ENCODE data around the gene S1PR4.
"Not testable (repeated sequence)": the region's sequence is repeated elsewhere in the genome, so short reads cannot be mapped to it uniquely, and the experiment has no call there.

Gene S1PR4

DNA sequence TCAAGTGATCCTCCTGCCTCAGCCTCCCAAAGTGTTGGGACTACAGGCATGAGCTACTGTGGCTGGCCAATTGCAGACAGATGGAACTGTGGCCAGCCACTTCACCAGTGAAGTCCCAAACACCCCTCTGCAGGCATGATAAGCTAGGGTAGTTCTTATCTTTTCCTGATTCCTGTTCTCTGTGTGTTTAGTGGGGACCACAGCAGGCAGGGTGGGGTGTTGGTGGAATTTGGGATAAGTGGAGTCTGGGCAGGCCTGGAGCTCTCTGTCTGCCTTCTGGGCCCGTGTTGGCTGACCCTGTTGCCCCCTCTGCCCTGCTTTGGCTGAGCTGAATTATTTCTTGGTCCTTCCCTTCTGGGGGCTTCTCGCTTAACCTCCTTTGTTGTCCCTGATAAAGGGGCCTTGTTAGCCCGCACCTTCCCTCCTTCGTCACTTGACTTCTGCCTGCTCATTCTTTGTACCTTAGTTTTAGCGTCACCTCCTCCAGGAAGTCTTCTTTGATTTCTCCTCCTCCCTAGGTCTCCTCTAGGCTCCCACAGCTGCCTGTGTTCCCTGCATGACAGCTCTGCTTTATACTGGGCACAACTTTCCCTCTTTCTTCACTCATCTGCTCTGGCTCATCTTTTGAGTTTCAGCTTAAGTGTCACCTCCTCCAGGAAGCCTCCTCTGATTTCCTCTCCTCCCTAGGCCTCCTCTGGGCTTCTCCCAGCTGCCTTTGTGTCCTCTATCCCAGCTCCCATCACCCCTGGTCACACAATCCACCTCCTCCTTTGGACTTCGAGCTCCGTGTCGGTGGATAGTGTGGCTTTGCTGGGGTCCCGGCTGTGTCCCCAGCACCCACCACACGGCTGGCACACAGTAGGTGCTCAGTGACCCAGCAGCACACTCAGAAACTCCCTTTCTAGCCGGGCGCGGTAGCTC, 5.4 kb downstream of the S1PR4 start:
- DNase-seq (ENCODE audit: low read depth) = no peak

DNA sequence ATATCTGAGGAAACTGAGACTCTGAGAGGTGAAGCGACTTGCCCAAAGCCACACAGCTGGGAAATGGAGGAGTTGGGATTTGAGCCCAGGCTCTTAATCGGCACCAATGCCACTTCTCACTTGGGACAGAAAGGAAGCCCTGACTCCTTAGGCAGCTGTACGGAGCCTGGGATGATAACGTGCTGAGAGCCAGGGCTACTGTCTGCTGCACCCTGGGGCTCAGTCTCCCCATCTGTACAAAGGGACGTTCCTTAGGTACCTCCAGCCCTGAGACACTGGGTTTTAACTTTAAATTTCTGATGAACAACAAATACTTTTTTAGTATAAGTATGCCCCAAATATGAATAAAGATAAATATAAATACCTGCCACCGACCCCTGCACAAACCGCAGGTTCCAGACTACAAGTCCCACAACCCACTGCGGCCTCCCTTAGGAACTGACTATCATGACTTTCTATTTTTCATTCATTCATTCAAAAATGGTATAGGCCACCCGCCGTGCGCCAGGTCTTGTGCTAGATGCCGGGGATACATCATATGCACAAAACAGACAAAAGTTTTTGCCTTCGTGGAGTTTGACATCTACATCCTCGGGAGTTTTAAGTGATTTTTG, 6.4 kb downstream of the S1PR4 start:
- peak; percentile 48 for DNase-seq (ENCODE audit: low read depth)

DNA sequence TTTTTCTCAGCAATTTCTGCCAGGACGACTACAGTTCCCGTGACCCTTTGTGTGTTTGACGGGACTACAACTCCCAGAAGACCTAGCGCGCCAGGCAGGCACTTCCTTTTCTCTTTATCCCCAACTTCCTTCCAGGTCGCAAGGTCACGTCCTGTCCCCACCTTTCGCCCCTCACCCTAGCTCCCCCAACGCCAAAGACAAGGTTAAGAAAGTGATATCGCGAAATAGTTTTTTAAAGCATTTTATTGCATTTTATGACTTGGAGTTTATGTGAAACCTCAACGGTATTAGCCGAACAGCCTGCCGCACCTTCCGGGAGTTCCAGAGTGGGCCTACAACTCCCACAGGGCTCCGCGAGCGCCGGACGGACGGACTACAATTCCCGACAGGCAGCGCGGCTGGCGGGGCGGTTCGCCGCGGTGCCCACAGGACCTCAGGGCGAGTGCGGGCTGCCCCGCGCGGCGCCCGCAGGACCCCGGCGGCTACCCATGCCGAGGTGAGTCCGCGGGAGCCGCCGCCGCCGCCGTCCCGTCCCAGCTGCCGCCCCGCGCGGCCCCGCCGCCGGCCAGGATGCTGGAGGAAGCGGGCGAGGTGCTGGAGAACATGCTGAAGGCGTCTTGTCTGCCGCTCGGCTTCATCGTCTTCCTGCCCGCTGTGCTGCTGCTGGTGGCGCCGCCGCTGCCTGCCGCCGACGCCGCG, 7.0 kb downstream of the S1PR4 start, which contains the start of gene NCLN:
Gene NCLN, plus strand, starts transcription at position 470 of the 699 bp plus-strand sequence. Its CDS starts 101 bp downstream, at position 571.
- DNase-seq (ENCODE audit: low read depth) = peak; percentile 95

DNA sequence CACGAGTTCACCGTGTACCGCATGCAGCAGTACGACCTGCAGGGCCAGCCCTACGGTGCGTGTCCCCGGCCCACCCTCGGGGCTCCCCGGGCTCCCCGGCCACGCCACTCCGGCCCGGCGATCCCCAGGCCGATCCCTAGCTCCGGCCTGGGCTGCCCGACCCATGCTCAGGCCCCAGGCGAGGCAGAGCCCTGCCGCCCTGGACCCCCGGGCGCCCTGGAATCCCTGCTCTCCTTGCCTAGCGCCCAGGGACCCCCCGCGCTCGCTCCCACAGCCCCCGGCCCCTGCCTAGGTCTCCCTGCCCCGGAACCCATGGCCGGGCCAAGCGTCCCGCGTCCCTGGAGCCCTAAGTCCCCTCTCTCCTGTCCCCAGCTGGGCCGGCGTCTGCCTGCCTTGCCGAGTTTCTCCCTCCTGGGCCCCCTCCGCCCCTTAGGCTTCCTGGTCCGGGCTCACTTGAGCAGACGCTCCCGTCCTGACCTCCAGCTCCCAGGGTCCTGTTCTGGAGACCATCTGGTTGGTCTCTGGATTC, 7.7 kb downstream of the S1PR4 start:
- DNase-seq (ENCODE audit: low read depth) = no peak

DNA sequence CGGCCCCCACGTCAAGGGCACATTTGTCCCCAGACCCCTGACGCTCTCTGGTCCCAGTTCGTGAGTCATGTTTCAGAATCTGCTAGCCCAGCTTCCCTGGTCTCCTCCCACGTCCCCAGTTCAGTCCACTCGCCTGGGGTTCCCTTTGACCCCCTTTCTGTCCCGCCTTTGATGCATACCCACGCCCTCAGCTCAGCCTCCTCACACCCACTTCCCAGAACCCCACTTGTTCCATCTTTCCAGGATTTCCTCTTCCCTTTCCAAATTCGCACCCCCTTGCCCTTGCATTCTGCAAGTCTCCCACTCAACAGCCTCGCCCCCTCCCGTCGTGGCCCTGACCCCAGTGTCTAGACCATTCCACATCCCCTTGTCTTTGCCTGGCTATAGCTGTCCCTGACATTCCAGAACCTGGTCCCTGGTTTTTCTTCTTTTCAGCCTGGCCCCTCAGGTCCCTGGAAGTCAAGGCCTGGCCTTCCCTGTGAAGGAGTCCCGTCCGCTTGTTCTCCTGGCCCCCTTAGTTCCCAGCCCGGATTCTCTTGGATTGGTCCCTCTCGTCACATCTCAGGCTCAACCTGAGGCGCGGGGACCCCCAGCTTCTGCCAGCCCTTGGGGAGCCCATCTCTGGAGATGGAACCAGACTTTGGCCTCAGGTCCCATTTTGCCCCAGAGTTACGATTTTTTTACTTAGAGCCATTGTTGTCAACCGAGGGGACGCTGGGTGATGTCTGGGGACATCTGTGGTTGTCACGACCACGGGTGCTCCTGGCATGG, 8.5 kb downstream of the S1PR4 start:
- no peak for DNase-seq (ENCODE audit: low read depth)

DNA sequence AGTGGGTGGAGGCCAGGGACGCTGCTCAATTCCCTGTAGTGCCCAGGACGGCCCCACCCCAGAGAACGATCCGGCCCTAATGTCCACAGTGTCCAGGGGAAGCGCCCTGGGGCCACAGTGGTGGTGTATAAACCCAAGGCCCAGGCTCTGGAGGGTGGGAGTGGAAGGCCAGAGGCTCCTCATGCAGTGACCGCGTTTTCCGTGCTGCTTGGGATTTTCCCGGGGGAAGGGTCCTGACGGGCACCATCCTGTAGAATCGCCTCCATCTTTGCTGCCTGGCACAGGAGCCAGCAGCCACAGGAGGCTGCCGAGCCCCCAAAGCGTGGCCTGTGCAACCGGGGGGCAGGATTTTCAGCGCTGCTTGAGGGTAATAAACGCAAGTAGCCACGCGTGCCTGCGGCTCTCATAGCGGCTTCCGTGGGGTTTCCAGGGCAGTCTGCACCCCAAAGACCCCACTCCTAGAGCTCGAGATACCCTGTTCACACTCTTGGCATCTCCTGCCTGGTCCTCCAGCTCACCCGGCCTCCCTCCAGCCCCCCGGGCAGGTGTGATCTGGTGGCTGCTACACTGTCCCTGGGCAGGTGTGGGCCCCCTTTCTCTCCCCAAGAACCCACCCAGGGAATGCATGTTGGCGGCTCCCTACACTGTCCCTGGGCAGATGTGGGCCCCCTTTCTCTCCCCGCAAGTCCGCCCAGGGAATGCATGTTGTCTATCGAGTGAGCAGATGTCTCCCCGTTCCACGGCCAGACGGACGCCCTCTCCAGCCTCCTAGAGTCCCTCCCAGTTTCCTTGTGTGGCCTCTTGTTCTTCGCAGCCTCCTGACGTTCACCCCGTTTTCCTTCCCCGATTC, 9.3 kb downstream of the S1PR4 start:
- no peak for DNase-seq (ENCODE audit: low read depth)

DNA sequence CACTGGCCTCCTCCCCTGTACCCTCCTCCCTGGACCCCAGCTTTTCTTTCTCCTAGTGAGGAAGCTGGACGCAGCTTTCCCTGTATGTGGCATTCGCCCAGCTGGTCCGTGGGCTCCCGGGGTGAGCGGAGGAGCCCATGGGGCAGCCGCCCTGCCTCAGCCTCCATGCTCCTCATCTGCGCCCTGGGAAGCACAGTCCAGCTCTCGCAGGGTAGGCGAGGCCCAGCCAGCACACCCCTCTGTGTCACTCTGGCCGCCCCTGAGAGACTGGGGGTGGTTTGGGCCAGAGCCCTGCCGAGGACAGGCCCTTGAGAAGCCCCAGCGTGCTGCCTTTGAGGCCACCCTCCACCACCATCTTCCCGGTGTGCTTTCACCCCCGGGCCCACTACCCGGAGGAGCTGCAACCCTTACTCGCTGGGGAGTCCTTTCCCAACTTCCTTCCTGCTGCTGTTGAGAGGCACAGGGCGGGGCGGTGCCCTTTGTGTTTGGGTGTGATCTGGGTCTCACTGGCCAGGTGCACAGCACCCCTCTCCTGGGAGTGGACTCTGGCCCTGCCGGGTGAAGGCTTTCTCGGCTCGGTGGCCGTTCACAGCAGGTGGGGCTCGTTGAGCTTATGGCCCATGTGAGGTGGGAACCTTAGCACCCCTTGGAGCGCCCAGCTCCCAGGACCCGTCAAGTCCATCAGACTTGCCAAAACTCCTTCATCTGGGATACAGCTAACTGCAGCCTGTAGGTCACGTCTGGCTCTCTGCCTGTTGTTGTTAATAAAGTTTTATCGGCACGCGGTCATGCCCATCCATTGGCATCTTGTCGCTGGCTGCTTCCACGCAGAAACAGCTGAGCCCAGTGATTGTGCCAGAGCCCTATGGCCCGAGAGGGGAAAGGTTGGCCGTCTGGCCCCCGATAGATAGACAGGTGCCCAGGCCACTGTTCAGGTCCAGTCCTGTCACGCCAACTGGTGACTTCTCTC, 10.3 kb downstream of the S1PR4 start:
- no peak for DNase-seq (ENCODE audit: low read depth)

DNA sequence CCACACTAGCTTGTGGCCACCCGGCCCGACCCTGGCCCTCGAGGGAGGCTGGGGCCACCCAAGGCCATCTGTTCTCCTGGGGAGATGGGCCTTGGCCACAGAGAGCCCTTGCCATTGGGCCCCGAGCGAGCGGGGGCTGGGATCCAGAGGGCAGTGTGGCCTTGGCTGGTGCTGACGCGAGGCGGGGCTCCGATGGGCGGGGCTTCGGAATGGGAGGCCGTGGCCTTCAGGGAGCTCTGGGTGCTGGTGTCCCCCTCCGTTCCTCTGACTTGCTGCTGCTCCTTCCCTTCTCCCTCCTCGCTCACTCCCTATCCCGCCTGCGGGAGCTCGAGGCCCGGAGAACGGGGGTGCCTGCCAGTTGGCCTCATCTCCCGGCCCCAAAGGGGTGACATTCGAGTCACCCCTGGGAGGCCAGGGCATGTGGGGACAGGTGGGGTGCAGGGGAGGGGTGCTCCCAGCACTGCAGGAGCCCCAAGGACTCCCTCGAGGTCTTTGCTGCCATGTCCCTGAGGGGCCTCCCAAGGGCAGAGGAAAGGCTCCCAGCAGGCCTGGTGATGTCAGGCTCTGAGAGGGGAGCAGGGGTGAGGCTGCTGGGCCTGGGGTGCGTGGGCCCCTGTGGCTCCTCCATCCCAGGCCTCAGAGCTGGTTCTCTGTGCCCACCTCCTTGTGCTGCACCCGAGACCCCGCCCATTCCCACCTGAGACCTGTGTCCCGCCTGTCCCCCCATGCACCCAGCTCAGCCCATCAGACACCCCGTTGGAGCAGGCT, 11.3 kb downstream of the S1PR4 start:
- no peak for DNase-seq (ENCODE audit: low read depth)

DNA sequence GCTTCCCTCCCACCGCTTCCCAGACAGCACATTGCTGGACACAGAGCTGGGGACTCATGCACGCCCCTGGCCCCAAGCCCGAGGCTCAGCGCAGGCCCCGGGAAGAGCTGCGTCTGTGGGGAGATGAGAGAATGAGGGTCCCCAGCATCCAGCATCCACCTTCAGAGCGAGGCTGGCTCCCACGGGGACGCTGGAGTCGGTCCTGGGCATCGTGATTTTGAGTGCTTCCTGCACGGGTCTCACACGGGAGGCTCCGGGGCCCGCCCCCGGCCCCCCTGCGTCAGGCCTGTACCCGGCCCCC, 11.9 kb downstream of the S1PR4 start:
- no peak for DNase-seq (ENCODE audit: low read depth)

DNA sequence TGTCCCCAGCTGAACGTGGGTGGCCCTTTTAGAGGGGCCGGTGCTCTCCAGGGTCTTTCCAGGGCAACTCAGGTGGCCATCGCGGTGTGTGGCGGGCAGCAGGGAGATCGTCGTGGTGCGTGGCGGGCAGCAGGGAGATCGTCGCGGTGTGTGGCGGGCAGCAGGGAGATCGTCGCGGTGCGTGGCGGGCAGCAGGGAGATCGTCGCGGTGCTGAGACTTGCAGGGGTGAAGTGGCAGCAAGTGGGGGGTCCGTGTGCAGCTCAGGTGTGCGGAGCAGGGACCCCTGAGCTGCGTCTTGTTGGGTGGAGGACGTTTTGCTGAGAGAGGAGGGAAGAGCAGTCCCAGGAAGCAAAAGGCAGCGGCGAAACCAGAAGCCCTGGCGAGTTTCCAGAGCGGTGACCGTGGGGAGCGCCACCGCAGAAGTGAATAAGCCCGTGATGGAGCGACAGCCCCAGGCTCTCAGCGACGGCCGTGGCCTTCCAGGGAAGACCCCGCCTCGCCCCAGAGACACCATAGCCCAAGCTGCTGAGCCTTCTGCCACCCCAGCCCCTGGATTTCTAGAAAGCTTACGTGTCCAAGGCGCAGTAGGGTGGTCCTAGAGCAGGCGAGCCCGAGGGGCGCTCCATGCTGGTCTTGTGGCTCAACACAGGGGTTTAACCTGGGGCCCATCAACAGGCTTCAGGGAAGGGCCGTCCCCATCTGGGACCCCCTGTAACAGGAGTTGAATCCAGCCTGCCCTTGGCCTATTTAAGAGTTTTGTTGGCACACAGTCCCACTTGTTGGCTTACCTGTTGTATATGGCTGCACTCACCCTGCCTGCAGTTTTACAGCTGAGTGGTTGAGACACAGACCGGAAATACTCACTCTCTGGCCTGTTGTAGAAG, 12.6 kb downstream of the S1PR4 start:
- DNase-seq (ENCODE audit: low read depth) = no peak

DNA sequence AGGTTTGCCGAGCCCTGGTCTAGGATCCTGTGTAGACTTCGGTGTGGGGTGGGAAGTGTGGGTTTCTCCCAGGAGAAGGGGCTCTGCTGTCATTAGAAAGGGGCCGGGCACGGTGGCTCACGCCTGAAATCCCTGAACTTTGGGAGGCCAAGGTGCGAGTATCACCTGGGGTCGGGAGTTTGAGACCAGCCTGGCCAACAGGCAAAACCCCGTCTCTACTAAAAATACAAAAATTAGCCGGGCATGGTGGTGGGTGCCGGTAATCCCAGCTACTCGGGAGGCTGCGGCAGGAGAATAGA, 13.2 kb downstream of the S1PR4 start:
- not testable (repeated sequence) for DNase-seq (ENCODE audit: low read depth)

DNA sequence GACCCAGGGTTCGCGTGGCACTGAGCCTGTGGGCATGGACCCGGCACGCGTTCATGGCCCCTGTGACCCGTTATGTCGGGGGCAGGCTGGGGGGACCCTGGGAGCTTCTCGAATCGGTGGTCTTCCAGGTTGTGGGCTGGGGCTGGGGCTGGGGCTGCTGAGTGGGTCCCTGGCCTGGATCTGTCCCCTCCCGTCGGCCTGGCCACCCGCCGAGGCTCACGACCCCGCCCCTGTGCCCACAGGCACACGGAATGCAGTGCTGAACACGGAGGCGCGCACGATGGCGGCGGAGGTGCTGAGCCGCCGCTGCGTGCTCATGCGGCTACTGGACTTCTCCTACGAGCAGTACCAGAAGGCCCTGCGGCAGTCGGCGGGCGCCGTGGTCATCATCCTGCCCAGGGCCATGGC, 13.7 kb downstream of the S1PR4 start:
- no peak for DNase-seq (ENCODE audit: low read depth)

DNA sequence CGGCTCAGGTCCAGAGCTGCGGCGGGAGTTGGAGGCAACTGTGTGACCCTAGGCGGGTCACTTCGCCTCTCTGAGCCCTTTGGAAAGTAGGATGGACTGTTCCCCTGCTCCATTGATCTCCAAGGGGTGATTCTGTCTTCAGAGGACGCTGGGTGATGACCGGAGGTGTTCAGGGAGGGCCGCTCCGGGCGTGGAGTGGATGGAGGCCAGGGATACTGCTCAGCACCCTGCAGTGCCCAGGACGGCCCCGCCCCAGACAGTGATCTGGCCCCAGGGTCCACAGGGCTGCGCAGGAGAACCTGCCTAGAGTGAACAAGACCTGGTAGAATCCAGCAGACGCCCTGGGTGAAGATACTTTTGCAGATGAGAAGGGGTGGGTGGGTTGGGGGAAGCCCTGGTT, 14.1 kb downstream of the S1PR4 start:
- no peak for DNase-seq (ENCODE audit: low read depth)

DNA sequence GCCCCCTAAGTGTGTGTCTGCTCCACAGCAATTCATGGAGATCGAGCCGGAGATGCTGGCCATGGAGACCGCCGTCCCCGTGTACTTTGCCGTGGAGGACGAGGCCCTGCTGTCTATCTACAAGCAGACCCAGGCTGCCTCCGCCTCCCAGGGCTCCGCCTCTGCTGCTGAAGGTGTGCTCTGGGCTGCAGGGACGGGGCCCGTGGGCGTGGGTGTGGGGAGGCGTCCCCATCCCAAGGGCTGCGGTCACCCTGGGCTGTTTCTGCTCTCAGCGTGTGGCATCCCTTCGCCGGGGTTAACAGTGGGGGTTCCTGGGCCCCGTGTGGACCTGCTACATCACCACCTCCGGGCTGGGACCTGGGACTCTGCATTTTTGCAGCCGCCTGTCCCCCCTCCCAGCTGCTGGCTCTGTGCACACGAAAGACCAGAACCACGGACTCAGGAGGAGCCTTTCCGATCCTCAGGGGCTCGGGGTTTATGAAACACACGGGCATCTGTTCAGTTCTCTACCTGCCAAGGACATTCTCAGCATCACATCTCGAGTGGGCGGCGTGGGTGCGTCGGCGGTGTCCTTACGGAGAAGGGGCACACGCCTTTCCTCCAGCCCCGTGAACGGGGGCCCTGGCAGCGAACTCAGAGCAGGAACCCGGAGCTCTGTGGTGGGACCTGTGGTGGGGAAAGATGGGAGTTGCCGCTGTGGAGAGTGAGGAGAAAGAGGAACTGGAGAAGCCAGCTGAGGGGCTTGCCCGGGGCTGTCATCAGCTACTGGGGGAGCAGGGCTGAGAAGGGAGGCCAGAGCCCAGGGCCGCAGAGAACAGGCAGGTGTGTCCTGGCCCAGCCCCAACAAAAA, 14.9 kb downstream of the S1PR4 start:
- DNase-seq (ENCODE audit: low read depth) = no peak

DNA sequence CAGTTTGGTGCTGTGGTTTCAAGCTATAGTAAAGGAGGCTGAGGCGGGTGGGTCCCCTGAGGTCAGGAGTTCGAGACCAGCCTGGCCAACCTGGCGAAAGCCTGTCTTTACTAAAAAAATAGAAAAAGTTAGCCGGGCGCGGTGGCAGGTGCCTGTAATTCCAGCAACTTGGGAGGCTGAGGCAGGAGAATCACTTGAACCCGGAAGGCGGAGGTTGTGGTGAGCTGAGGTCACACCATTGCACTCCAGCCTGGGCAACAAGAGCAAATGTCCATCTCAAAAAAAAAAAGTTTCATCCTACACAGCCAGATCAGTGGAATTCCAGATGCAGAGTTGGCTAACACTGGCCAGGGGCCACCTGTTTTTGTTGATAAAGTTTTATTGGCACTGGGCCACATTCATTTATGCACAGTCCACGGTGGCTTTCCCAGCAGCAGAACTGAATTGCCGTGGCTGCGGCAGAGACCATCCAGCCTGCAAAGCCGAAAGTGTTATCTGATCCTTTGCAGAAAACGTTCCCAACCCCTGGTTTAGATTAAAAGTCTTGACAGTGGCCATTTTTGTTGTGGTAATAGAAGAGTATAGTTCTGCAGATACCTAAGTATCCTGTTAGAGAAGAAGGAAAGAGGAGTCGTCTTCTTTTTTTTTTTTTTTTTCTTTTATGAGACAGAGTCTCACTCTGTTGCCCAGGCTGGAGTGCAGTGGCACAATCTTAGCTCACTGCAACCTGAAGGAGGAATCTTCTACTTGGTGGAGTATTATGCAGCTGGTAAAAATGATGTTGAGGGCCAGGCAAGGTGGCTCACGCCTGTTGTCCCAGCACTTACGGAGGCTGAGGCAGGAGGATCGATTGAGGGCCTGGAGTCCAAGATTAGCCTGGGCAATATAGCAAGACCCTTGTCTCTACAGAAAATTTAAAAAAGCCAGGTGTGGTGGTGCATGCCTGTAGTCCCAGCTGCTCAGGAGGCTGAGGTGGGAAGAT, 15.8 kb downstream of the S1PR4 start:
- no peak for DNase-seq (ENCODE audit: low read depth)
